ENCODE data around the gene UGT3A2.

GRCh38 chr5:36027711-36028110 is 39.0 kb downstream of the UGT3A2 start:
- no peak for TF ChIP-seq CTCF (conservative IDR thresholded peaks at IDR 0.05)
- TF ChIP-seq EZH2 (IDR thresholded peaks at IDR 0.05; ENCODE audit: low read depth): no peak
